Loucy (cell line): ENCODE results near the gene GALM.

Source experiments
- EZH2phosphoT487 ChIP-seq: fragments of 200-600 bp; IDR thresholded peaks from 2 replicates; pipeline ENCODE4 v1.6.1; 2018; ENCODE audit warnings: antibody characterized with exemption, mild to moderate bottlenecking, moderate library complexity, borderline replicate concordance
- TF ChIP-seq, protein P1 (sequence below): fragments of 200-600 bp; sonication (generic); conservative IDR thresholded peaks from 2 replicates; pipeline ENCODE4 v1.5.1; 2014; ENCODE audit warnings: mild to moderate bottlenecking, antibody characterized with exemption, low read length

DNA sequence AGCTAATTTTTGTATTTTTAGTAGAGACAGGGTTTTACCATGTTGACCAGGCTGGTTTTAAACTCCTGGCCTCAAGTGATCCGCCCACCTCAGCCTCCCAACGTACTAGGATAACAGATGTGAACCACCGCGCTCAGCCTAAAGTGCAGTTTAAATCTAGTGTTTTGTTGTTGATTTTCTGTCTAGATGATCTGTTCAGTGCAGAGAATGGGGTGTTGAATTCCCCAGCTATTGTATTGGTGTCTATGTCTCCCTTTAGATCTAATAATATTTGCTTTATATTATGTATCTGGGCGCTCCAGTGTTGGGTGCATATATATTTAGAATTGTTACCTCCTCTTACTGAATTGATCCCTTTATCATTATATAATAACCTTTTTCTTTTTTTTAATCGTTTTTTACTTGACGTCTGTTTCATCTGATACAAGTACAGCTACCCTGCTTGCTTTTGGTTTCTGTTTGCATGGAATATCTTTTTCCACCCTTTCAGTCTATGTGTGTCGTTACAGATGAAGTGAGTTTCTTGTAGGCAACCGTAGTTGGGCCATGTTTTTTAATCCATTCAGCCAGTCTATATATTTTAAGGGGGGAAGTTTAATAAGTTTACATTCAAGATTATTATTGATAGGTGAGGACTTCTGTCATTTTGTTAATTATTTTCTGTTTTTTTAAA is 34.3 kb downstream of the GALM start:
- TF ChIP-seq, protein P1, sequence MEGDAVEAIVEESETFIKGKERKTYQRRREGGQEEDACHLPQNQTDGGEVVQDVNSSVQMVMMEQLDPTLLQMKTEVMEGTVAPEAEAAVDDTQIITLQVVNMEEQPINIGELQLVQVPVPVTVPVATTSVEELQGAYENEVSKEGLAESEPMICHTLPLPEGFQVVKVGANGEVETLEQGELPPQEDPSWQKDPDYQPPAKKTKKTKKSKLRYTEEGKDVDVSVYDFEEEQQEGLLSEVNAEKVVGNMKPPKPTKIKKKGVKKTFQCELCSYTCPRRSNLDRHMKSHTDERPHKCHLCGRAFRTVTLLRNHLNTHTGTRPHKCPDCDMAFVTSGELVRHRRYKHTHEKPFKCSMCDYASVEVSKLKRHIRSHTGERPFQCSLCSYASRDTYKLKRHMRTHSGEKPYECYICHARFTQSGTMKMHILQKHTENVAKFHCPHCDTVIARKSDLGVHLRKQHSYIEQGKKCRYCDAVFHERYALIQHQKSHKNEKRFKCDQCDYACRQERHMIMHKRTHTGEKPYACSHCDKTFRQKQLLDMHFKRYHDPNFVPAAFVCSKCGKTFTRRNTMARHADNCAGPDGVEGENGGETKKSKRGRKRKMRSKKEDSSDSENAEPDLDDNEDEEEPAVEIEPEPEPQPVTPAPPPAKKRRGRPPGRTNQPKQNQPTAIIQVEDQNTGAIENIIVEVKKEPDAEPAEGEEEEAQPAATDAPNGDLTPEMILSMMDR: no peak
- TF ChIP-seq EZH2phosphoT487: no peak
